HG02678 (cell line): ENCODE measurements around the gene AP1S1.
A peak's percentile ranks its signal among the peaks of the same experiment; 100 is the strongest.
"Not testable (repeated sequence)": the region's sequence is repeated elsewhere in the genome, so short reads cannot be mapped to it uniquely, and the experiment has no call there.

Experiments
- ATAC-seq: cut with Tn5 transposase; IDR thresholded peaks from one replicate; pipeline ENCODE4 v1.9.1; 2021; ENCODE audit warnings: mild to moderate bottlenecking, moderate library complexity; ENCODE audit not compliant: unreplicated experiment

Gene AP1S1

DNA sequence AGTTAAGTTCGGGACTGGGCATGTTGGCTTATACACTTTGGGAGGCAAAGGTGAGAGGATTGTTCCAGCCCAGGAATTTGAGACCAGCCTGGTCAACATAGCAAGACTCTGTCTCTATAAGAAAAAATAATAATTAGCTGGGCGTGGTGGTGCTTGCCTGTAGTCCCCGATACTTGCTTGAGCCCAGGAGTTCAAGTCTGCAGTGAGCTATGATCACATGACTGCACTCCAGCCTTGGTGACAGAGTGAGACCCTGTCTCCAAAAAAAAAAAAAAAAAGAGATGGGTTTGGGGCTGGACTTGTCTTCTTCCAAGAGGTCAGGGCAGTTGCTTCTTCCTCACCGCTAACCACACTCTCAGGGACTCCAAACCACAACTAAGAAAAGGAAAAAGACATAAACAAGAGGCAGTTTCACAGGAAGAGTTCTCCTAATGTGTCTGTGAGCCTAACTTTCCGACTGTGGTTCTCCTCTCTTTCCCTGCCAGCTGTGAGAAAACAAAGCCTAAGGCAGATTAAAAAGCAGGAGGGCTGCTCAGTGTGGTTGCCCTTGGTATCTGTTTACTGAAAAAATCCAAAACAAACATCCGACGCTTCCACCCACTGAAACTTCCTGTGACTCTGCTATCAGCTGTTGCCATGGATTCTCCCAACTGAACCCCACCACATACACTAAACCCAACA lies 29.8 kb upstream of the AP1S1 start:
- ATAC-seq, result no peak

DNA sequence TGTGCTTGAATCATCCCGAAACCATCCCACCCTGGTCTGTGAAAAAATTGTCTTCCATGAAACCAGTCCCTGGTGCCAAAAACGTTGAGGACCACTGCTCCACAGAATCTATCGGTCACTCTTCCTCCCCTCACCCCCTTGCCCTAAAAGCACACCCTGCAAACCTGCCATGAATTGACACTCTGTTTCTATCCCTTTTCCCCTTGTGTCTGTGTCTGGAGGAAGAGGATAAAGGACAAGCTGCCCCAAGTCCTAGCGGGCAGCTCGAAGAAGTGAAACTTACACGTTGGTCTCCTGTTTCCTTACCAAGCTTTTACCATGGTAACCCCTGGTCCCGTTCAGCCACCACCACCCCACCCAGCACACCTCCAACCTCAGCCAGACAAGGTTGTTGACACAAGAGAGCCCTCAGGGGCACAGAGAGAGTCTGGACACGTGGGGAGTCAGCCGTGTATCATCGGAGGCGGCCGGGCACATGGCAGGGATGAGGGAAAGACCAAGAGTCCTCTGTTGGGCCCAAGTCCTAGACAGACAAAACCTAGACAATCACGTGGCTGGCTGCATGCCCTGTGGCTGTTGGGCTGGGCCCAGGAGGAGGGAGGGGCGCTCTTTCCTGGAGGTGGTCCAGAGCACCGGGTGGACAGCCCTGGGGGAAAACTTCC lies 28.2 kb upstream of the AP1S1 start:
- peak; percentile 43 for ATAC-seq

DNA sequence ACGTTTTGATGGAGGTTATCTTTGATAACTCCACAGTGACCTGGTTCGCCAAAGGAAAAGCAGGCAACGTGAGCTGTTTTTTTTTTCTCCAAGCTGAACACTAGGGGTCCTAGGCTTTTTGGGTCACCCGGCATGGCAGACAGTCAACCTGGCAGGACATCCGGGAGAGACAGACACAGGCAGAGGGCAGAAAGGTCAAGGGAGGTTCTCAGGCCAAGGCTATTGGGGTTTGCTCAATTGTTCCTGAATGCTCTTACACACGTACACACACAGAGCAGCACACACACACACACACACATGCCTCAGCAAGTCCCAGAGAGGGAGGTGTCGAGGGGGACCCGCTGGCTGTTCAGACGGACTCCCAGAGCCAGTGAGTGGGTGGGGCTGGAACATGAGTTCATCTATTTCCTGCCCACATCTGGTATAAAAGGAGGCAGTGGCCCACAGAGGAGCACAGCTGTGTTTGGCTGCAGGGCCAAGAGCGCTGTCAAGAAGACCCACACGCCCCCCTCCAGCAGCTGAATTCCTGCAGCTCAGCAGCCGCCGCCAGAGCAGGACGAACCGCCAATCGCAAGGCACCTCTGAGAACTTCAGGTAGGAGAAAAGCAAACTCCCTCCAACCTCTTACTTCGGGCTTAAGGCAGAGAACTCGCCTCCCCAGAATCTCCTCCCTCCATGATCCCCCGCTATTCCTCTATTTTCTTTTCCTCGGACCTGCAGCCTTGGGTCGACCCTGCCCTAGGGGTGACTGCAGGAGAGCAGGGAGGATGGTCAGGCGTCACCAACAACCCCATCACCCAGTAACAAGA lies 27.4 kb upstream of the AP1S1 start, which contains the start of gene SERPINE1:
Gene SERPINE1, plus strand, starts transcription at position 454 of the 809 bp plus-strand sequence. CDS start 1,290 bp downstream, outside the sequence.
- ATAC-seq, result peak; percentile 52

DNA sequence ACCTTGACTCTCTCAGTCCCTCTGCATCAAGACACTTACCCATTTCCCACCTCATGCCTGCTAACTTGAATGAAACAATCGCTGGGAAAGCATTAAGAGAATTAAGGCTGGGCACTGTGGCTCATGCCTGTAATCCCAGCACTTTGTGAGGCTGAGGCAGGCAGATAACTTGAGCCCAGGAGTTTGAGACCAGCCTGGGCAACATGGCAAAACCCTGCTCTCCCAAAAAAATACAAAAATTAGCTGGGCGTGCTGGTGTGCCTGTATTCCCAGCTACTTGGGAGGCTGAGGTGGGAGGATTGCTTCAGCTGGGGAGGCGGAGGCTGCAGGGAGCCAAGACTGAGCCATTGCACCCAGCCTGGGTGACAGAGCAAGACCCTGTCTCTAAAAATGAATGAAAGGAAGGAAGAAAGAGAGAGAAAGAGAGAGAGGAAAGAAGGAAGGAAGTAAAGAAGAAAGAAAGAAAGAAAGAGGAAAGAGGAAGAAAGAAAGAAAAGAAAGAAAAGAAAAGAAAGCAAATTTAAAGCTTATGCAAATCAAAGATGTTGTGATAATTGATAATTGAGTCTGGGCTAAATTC lies 26.7 kb upstream of the AP1S1 start:
- ATAC-seq, result no peak

DNA sequence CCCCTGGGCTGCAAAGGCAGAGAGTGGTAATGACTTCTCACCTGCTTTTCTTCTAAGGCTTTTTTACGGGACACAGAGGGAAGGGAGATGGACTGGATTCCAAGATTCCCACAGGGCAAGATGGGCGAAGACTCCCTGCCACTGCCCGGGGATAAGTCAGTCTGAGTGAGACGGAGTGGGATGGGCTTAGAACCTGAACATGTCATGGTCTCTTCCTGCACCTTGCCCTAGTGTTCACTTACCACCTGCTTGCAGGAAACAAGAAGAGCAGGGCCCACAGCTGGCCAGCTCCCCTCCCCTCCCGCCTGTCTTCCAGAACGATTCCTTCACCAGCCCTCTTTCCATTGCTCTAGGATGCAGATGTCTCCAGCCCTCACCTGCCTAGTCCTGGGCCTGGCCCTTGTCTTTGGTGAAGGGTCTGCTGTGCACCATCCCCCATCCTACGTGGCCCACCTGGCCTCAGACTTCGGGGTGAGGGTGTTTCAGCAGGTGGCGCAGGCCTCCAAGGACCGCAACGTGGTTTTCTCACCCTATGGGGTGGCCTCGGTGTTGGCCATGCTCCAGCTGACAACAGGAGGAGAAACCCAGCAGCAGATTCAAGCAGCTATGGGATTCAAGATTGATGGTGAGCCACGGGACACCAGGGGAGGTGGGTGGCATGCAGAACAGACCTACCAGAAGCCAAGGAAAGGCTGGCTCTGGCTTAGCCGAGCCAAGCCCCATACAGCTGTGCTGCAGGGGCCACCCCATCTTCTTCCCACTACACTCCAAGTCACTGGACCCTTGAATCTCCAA lies 26.0 kb upstream of the AP1S1 start:
- no peak for ATAC-seq

DNA sequence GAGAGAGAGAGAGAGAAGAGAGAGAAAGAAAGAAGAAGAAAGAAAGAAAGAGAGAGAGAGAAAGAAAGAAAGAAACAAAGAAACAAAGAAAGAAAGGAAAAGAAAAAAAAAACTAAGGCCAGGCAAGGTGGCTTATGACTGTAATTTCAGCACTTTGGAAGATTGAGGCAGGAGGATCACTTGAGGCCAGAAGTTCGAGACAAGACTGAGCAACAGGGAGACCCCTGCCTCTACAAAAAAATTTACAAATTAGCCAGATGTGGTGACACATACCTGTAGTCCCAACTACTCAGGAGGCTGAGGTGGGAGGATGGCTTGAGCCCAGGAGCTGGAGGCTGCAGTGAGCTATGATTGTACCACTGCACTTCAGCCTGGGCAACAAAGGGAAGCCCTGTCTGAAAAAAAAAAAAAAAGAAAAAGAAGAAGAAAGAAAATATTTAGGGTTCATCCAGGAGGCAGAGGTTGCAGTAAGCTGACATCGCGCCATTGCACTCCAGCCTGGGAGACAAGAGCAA lies 24.6 kb upstream of the AP1S1 start:
- ATAC-seq, result no peak

DNA sequence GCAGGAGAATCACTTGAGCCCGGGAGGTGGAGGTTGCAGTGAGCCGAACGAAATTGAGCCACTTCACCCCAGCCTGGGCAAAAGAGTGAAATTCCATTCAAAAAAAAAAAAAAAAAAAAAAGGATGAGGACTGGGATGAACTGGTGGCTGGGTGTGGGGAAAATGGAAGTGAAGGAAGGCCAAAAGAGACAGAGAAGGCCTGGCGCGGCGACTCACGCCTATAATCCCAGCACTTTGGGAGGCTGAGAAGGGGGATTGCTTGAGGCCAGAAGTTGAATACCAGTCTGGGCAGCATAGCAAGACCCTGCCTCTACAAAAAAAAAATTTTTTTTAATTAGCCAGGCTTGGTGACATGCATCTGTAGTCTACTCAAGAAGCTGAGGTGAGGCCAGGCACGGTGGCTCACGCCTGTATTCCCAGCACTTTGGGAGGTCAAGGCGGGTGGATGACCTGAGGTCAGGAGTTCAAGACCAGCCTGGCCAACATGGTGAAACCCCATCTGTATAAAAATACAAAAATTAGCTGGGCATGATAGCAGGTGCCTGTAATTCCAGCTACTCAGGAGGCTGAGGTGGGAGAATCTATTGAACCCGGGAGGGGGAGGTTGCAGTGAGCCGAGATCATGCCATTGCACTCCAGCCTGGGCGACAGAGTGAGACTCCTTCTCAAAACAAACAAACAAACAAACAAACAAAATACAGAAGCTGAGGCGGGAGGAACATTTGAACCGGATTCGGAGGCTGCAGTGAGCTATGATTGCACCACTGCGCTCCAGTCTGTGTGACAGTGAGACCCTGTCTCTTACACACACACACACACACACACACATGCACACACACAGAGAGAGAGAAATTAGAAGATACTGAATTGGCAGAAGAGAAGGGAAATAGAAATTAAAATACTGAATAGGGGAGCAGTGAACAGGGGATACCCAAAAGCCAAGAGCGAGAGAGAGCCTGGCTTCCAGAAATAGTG lies 21.4 kb upstream of the AP1S1 start:
- not testable (repeated sequence) for ATAC-seq

DNA sequence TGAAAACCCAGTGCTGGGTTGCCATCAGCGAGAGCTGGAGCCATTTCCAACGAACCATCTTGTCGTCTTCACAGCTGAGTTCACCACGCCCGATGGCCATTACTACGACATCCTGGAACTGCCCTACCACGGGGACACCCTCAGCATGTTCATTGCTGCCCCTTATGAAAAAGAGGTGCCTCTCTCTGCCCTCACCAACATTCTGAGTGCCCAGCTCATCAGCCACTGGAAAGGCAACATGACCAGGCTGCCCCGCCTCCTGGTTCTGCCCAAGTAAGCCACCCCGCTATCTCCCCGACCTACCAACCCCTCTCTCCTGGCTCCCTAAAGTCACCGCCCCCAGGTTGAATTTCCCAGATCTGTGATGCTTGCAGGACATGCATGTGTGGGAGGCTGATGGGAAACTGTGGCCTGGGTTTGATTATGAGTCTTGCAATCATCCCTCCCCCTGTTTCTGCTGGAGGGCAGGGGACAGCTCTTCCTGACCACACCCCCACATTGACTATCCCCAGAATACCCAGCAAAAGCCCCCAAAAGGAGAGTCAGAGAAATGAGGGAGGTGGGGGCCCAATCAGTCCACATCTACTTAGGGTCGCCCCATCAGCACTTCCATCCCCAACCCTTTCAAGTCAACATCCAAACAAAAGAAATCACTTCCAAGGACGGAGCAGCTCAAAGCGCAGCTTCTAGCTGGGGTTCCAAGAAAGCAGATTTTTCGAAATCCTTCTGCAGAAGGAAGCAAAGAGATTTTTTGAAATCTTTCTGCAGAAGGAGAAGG lies 20.5 kb upstream of the AP1S1 start:
- ATAC-seq, result no peak

DNA sequence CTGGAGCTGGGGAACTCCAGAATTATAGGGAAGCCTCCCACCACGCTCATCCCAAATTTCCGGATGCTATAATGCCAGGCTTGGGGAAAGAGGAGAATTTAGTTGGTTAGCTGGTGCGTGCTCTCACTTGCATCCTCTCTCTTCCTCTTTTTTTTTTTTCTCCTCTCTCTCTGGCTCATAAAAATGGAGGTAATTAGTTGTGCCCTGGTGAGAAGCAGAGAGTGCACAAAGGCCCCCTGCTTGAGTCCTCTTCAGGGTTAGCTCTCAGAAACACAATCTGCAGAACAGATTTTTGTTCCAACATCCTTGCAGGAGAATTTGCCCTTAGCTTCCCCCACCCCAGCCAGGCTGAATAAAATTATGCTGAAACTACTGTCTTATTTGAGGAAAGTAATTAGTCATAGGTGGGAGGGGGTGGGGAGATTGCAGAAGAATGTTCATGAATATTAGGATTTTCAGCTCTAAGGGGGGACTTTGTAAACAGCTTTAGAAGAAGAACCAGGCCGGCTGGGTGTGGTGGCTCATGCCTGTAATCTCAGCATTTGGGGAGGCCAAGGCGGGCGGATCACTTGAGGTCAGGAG lies 19.8 kb upstream of the AP1S1 start:
- no peak for ATAC-seq

DNA sequence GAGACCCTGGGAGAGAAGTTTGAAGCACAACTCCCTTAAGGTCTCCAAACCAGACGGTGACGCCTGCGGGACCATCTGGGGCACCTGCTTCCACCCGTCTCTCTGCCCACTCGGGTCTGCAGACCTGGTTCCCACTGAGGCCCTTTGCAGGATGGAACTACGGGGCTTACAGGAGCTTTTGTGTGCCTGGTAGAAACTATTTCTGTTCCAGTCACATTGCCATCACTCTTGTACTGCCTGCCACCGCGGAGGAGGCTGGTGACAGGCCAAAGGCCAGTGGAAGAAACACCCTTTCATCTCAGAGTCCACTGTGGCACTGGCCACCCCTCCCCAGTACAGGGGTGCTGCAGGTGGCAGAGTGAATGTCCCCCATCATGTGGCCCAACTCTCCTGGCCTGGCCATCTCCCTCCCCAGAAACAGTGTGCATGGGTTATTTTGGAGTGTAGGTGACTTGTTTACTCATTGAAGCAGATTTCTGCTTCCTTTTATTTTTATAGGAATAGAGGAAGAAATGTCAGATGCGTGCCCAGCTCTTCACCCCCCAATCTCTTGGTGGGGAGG lies 16.5 kb upstream of the AP1S1 start:
- no peak for ATAC-seq

DNA sequence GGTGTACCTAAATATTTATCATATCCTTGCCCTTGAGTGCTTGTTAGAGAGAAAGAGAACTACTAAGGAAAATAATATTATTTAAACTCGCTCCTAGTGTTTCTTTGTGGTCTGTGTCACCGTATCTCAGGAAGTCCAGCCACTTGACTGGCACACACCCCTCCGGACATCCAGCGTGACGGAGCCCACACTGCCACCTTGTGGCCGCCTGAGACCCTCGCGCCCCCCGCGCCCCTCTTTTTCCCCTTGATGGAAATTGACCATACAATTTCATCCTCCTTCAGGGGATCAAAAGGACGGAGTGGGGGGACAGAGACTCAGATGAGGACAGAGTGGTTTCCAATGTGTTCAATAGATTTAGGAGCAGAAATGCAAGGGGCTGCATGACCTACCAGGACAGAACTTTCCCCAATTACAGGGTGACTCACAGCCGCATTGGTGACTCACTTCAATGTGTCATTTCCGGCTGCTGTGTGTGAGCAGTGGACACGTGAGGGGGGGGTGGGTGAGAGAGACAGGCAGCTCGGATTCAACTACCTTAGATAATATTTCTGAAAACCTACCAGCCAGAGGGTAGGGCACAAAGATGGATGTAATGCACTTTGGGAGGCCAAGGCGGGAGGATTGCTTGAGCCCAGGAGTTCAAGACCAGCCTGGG lies 15.9 kb upstream of the AP1S1 start:
- ATAC-seq, result peak; percentile 74

DNA sequence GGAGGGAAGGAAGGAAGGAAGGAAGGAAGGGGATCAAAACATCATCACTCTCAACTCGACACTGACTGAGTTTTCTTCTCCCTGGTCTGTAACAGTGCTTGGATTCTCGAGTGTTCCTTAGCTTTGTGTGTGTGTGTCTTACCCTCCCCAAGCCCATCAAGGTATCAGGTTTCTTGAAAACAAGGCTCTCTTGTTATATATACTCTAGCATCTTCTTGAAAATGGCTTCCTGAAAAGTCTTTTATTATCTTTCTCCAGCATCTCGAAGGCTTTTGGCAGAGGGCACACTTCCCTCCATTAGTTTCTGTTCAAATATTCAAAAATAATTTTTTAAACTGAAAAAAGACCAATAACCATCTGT lies 14.0 kb upstream of the AP1S1 start:
- no peak for ATAC-seq

DNA sequence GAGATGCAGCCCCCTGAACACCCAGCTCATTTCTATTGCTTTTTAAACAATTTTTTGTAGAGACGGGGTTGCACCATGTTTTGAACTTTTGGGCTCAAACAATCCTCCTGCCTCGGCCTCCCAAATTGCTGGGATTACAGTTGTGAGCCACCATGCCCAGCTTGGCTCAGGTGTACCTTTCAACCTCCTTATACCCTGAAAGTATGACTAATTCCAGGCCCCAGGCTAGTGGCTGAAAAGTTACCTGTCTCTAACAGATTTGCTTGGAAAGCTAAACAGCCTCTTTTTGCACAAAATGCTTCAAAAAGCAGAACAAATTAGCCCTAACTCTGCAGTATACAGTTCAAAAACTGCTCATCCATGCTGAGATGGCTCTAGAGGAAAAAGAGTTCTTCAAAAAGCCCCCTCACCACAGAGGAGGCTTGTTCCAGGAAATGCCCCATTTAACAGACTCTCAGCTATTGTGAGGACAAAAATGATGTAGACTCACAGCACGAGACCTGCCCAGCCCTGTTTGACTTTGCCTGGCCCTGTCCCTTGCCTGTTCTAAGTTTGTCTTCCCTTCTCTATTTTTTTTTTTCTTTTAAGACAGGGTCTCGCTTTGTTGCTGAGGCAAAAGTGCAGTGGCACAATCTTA lies 13.4 kb upstream of the AP1S1 start:
- ATAC-seq, result no peak

DNA sequence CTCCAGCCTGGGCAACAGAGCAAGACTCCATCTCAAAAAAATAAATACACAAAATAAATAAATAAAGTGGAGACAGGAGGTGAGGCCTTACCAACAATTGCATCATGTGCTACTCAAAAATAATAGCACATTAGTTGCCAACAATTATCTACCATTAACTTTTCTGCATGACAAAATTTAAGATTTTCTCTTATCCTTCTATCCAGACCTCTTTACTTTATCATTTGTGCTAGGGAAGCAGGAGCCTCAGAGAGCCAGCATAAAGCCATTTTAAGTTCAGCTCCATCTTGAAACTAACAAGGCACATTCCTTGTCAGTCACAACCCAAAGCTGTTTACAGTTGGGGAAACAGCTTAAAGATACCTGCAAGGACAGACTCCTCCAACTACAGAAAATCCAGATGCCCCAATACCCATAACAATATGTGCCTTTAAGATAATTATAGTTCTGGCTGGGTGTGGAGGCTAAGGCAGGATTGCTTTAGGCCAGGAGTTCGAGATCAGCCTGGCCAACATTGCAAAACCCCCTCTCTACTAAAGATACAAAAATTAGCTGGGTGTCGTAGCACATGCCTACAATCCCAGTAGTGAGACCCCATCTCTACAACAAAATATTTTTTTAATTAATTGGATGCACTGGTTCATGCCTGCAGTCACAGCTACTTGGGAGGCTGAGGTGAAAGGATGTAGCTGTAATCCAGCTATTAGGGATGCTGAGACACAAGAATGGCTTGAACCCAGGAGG lies 2.2 kb upstream of the AP1S1 start:
- no peak for ATAC-seq

DNA sequence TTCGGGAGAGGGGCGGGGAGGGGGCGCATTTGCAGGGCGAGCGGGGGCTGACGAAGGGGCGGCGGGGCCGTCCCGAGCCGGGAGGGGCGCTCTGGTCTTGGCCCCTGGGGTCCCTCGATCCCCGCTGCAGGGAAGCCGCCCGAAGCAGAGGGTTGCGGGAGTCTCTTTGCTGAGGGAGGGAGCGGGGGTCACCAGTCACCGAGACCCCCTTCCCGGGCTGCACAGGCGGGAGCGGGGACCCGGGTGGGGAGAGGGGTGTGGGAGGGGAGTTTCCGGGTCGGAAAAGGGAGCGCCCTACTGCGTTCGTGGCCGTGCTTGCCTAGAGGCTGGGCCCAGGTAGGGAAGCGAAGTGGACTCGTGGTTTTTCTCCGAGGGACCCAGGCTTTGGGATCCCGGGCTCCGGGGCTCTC lies 422 bp downstream of the AP1S1 start:
- peak; percentile 6 for ATAC-seq

DNA sequence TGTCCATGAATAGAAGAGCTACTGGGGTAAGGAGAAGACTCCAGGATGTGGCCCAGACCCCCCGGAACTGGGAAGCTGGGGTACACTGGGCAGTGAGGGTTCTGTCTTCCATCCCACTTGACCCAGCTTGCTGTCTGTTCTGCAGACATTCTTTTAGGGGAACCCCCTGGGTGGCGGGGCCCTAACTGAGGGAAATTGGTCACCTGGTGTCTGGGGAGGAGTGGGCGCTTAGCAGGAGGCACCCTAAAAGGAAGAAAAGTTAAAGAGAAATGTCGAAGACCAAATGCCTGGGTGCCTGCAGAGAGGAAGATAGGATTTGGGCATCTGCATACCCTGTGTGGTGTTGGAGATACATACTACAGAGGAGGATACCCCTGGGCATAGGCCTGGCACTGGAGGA lies 1.0 kb downstream of the AP1S1 start:
- ATAC-seq, result no peak
